ENCODE results near the gene CEP70.
"Not testable (repeated sequence)": the region's sequence is repeated elsewhere in the genome, so short reads cannot be mapped to it uniquely, and the experiment has no call there.

CEP70 gene

GRCh38 chr3:138588445-138588844 is 5.6 kb downstream of the CEP70 start:
- no peak for DNase-seq (ENCODE audit: low read depth)

- no peak for DNase-seq (ENCODE audit: low read depth)
Measured at GRCh38 chr3:138587374-138587773, 6.7 kb downstream of the CEP70 start.

- DNase-seq (ENCODE audit: low read depth) = no peak
Measured at GRCh38 chr3:138578961-138579574, 15.0 kb downstream of the CEP70 start.

GRCh38 chr3:138578141-138578540 is 15.9 kb downstream of the CEP70 start:
- DNase-seq (ENCODE audit: low read depth) = no peak

GRCh38 chr3:138573138-138573537 is 20.9 kb downstream of the CEP70 start:
- no peak for DNase-seq (ENCODE audit: low read depth)

GRCh38 chr3:138569624-138570023 is 24.4 kb downstream of the CEP70 start:
- not testable (repeated sequence) for DNase-seq (ENCODE audit: low read depth)

GRCh38 chr3:138569090-138569489 is 25.0 kb downstream of the CEP70 start:
- peak; percentile 57 for DNase-seq (ENCODE audit: low read depth)

GRCh38 chr3:138567403-138567802 is 26.7 kb downstream of the CEP70 start:
- no peak for DNase-seq (ENCODE audit: low read depth)

- not testable (repeated sequence) for DNase-seq (ENCODE audit: low read depth)
Measured at GRCh38 chr3:138566293-138566692, 27.8 kb downstream of the CEP70 start.

GRCh38 chr3:138562902-138563301 is 31.2 kb downstream of the CEP70 start:
- DNase-seq (ENCODE audit: low read depth) = not testable (repeated sequence)

GRCh38 chr3:138560501-138560900 is 33.6 kb downstream of the CEP70 start:
- DNase-seq (ENCODE audit: low read depth) = peak; percentile 10

GRCh38 chr3:138559134-138559533 is 34.9 kb downstream of the CEP70 start:
- no peak for DNase-seq (ENCODE audit: low read depth)

- DNase-seq (ENCODE audit: low read depth) = peak; percentile 26
Measured at GRCh38 chr3:138554775-138555174, 39.3 kb downstream of the CEP70 start.

GRCh38 chr3:138550958-138551357 is 43.1 kb downstream of the CEP70 start:
- not testable (repeated sequence) for DNase-seq (ENCODE audit: low read depth)

GRCh38 chr3:138549179-138549977 is 44.7 kb downstream of the CEP70 start:
- DNase-seq (ENCODE audit: low read depth) = no peak

- no peak for DNase-seq (ENCODE audit: low read depth)
Measured at GRCh38 chr3:138547342-138547975, 46.6 kb downstream of the CEP70 start.

GRCh38 chr3:138544546-138544945 is 49.5 kb downstream of the CEP70 start:
- DNase-seq (ENCODE audit: low read depth) = no peak

- DNase-seq (ENCODE audit: low read depth) = no peak
Measured at GRCh38 chr3:138542977-138543376, 51.1 kb downstream of the CEP70 start.

- no peak for DNase-seq (ENCODE audit: low read depth)
Measured at GRCh38 chr3:138539352-138539751, 54.7 kb downstream of the CEP70 start.

- not testable (repeated sequence) for DNase-seq (ENCODE audit: low read depth)
Measured at GRCh38 chr3:138521445-138521844, 72.6 kb downstream of the CEP70 start.

- DNase-seq (ENCODE audit: low read depth) = no peak
Measured at GRCh38 chr3:138513090-138513843, 80.8 kb downstream of the CEP70 start.

GRCh38 chr3:138511945-138512344 is 82.1 kb downstream of the CEP70 start:
- DNase-seq (ENCODE audit: low read depth) = no peak

Measured in iris pigment epithelial cell (primary cell).